ENCODE data around the gene ZBTB37.
A peak's percentile ranks its signal among the peaks of the same experiment; 100 is the strongest.
"Not testable (repeated sequence)": the region's sequence is repeated elsewhere in the genome, so short reads cannot be mapped to it uniquely, and the experiment has no call there.

The ZBTB37 gene

GRCh38 chr1:173865468-173866164 lies 2.6 kb upstream of the ZBTB37 start:
- no peak for DNase-seq

- no peak for DNase-seq
Observed at GRCh38 chr1:173866413-173867115, 1.6 kb upstream of the ZBTB37 start.

- no peak for DNase-seq
Observed at GRCh38 chr1:173867141-173867752, 933 bp upstream of the ZBTB37 start.

GRCh38 chr1:173867753-173868265 lies 371 bp upstream of the ZBTB37 start, which contains the start of gene GAS5:
TSS of gene GAS5 (minus strand) at chr1:173867989.
- DNase-seq, result peak; percentile 100

- no peak for DNase-seq
Observed at GRCh38 chr1:173869021-173869359, 810 bp downstream of the ZBTB37 start.

- DNase-seq, result no peak
Observed at GRCh38 chr1:173870252-173871075, 2.3 kb downstream of the ZBTB37 start.

- DNase-seq, result no peak
Observed at GRCh38 chr1:173871091-173871490, 2.9 kb downstream of the ZBTB37 start.

- no peak for DNase-seq
Observed at GRCh38 chr1:173871500-173871899, 3.3 kb downstream of the ZBTB37 start.

GRCh38 chr1:173876732-173877131 lies 8.6 kb downstream of the ZBTB37 start:
- DNase-seq, result no peak

GRCh38 chr1:173878251-173878650 lies 10.1 kb downstream of the ZBTB37 start:
- no peak for DNase-seq

GRCh38 chr1:173881117-173881516 lies 12.9 kb downstream of the ZBTB37 start:
- not testable (repeated sequence) for DNase-seq

- DNase-seq, result no peak
Observed at GRCh38 chr1:173884701-173885100, 16.5 kb downstream of the ZBTB37 start.

- DNase-seq, result no peak
Observed at GRCh38 chr1:173886746-173887611, 18.8 kb downstream of the ZBTB37 start.

GRCh38 chr1:173887627-173888026 lies 19.4 kb downstream of the ZBTB37 start:
- DNase-seq, result no peak

GRCh38 chr1:173888749-173889148 lies 20.6 kb downstream of the ZBTB37 start:
- DNase-seq, result no peak

GRCh38 chr1:173889885-173890284 lies 21.7 kb downstream of the ZBTB37 start:
- no peak for DNase-seq

GRCh38 chr1:173893611-173894010 lies 25.4 kb downstream of the ZBTB37 start:
- no peak for DNase-seq

GRCh38 chr1:173894189-173894588 lies 26.0 kb downstream of the ZBTB37 start:
- no peak for DNase-seq

GRCh38 chr1:173900427-173900826 lies 32.2 kb downstream of the ZBTB37 start:
- no peak for DNase-seq

GRCh38 chr1:173900992-173901391 lies 32.8 kb downstream of the ZBTB37 start:
- DNase-seq, result no peak

- DNase-seq, result no peak
Observed at GRCh38 chr1:173903827-173904531, 35.8 kb downstream of the ZBTB37 start.
